Measurements from ENCODE around the gene PYGB. TPM values are rescaled to one million over a fixed set of nuclear protein-coding genes. Genes with fewer than 3 reads are reported as not detected.

The PYGB gene
- total RNA-seq, 1 experiment from 2014 or later, result 78.9 TPM

DNA sequence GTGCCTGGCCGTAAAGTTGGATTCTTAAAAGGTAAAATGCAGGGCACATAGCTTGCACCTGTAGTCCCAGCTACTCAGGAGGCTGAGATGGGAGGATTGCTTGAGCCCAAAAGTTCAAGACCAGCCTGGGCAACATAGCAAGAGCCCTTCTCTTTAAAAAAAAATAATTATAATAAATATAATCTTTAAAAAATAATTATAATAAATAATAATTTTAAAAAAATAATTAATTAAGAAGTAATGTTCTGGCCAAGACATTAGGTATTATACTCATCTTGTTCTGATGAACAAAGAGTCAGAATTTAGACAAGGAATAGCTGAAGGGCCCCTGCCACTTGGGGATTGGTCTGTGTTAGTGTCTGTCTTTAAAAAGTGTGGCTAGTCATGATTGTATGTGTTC, 38.5 kb upstream of the PYGB start:
- H3K9me3 Mint-ChIP-seq (ENCODE audit: unreplicated experiment), result no peaks in the 10 kb centered on the region
- H3K4me1 ChIP-seq, result no peaks in the 10 kb centered on the region
- TF ChIP-seq, protein P1, sequence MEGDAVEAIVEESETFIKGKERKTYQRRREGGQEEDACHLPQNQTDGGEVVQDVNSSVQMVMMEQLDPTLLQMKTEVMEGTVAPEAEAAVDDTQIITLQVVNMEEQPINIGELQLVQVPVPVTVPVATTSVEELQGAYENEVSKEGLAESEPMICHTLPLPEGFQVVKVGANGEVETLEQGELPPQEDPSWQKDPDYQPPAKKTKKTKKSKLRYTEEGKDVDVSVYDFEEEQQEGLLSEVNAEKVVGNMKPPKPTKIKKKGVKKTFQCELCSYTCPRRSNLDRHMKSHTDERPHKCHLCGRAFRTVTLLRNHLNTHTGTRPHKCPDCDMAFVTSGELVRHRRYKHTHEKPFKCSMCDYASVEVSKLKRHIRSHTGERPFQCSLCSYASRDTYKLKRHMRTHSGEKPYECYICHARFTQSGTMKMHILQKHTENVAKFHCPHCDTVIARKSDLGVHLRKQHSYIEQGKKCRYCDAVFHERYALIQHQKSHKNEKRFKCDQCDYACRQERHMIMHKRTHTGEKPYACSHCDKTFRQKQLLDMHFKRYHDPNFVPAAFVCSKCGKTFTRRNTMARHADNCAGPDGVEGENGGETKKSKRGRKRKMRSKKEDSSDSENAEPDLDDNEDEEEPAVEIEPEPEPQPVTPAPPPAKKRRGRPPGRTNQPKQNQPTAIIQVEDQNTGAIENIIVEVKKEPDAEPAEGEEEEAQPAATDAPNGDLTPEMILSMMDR (IDR thresholded peaks at IDR 0.05; ENCODE audit: insufficient read depth in 1 of 2, low read depth in 1 of 2, low read length in 1 of 2, severe bottlenecking in 1 of 2, unreplicated experiment in 1 of 2), result no peak
- H3K27me3 Mint-ChIP-seq (ENCODE audit: insufficient read depth, unreplicated experiment), result no peaks in the 10 kb centered on the region
- no peak overlapping the region for H3K4me3 ChIP-seq (ENCODE audit: low read depth, low read length)
- DNase-seq, result no peak
- ChIA-PET POLR2A (no interaction called here), CTCF (no interaction called here)
- H3K27me3 ChIP-seq (replicated peaks; ENCODE audit: control insufficient read depth, insufficient read depth, low read length), result no peaks in the 10 kb centered on the region
- H3K4me1 Mint-ChIP-seq (ENCODE audit: low read depth, unreplicated experiment), result peaks cover 5% of the 10 kb centered on the region
- H3K9me3 ChIP-seq, result no peaks in the 10 kb centered on the region
- H3K36me3 ChIP-seq (ENCODE audit: control insufficient read depth, insufficient read depth, low read length), result no peaks in the 10 kb centered on the region; the same call in 1 of the 2 replicates
- H3K27ac Mint-ChIP-seq (ENCODE audit: unreplicated experiment), result no peak overlapping the region
- intact Hi-C loops (cut with micrococcal nuclease; ENCODE audit: unreplicated experiment), result no loop called here
- no TSS peak for BruUV-seq (replicated peaks)
- H3K4me3 Mint-ChIP-seq (ENCODE audit: unreplicated experiment), result no peak overlapping the region
- peaks cover 22% of the 10 kb centered on the region for H3K36me3 Mint-ChIP-seq (ENCODE audit: insufficient read depth, unreplicated experiment)

DNA sequence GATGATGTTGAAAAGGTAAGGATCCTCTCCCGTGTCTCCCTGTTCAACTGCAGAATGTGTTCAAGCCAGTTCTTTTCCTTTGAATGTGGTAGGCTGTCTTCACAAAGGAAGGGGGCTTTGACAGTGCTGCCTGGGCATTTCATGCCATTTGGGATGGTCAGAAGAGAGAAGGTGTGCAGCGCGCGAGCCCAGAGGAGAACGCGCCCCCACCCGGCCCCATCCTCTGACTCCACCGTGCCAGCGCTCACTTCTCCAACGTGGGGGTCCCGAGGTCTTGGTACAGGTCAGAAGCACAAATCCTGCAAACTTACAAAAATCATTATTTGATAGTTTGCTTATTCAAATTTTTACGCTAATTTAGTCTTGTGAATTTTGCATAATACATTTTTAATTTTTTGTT, 38.0 kb upstream of the PYGB start:
- no peaks in the 10 kb centered on the region for H3K9me3 ChIP-seq
- H3K27me3 Mint-ChIP-seq (ENCODE audit: insufficient read depth, unreplicated experiment), result no peaks in the 10 kb centered on the region
- H3K36me3 ChIP-seq (ENCODE audit: control insufficient read depth, insufficient read depth, low read length), result no peaks in the 10 kb centered on the region; the same call in 1 of the 2 replicates
- ChIA-PET POLR2A (no interaction called here), CTCF (no interaction called here)
- no TSS peak for BruUV-seq (replicated peaks)
- no peaks in the 10 kb centered on the region for H3K27me3 ChIP-seq (replicated peaks; ENCODE audit: control insufficient read depth, insufficient read depth, low read length)
- peaks cover 5% of the 10 kb centered on the region for H3K4me1 Mint-ChIP-seq (ENCODE audit: low read depth, unreplicated experiment)
- no peak overlapping the region for H3K27ac Mint-ChIP-seq (ENCODE audit: unreplicated experiment)
- H3K4me1 ChIP-seq, result no peaks in the 10 kb centered on the region
- TF ChIP-seq, protein P1 (IDR thresholded peaks at IDR 0.05; ENCODE audit: insufficient read depth in 1 of 2, low read depth in 1 of 2, low read length in 1 of 2, severe bottlenecking in 1 of 2, unreplicated experiment in 1 of 2), result no peak
- no peak overlapping the region for H3K4me3 ChIP-seq (ENCODE audit: low read depth, low read length)
- no peaks in the 10 kb centered on the region for H3K9me3 Mint-ChIP-seq (ENCODE audit: unreplicated experiment)
- intact Hi-C loops (cut with micrococcal nuclease; ENCODE audit: unreplicated experiment), result no loop called here
- H3K36me3 Mint-ChIP-seq (ENCODE audit: insufficient read depth, unreplicated experiment), result peaks cover 22% of the 10 kb centered on the region
- no peak overlapping the region for H3K4me3 Mint-ChIP-seq (ENCODE audit: unreplicated experiment)
- no peak for DNase-seq

DNA sequence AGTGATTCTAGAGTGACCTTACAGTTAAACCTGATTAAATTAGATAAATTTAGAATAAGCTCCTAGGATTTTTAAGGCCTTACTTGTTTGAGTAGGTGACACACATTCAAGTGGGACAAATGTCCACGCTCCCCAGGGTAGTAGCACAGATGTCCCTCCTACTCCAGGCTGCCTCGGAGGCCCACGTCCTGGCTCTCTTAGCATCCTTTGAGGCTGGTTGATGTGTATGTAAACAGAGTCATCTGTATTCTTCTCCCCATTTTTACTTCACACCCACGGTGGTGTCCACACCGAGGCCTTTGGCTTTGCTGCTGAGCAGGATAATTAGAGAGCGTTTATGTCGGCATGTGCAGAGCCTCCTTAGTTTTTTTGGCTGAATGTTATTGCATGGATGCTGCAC, 36.6 kb upstream of the PYGB start:
- CTCF ChIA-PET, result no interaction called here
- no peaks in the 10 kb centered on the region for H3K9me3 Mint-ChIP-seq (ENCODE audit: unreplicated experiment)

More for the DNA sequence above, 36.6 kb upstream of the PYGB start:
- no peak for DNase-seq
- peaks cover 5% of the 10 kb centered on the region for H3K4me1 Mint-ChIP-seq (ENCODE audit: low read depth, unreplicated experiment)
- Histone ChIP-seq H3K4me1 (no peaks in the 10 kb centered on the region), H3K36me3 (ENCODE audit: control insufficient read depth, insufficient read depth, low read length) (no peaks in the 10 kb centered on the region; the same call in 1 of the 2 replicates), H3K4me3 (ENCODE audit: low read depth, low read length) (no peak overlapping the region), H3K27me3 (replicated peaks; ENCODE audit: control insufficient read depth, insufficient read depth, low read length) (no peaks in the 10 kb centered on the region), H3K9me3 (no peaks in the 10 kb centered on the region)
- intact Hi-C loops (cut with micrococcal nuclease; ENCODE audit: unreplicated experiment), result no loop called here
- no TSS peak for BruUV-seq (replicated peaks)
- H3K27me3 Mint-ChIP-seq (ENCODE audit: insufficient read depth, unreplicated experiment), result no peaks in the 10 kb centered on the region
- no peak overlapping the region for H3K4me3 Mint-ChIP-seq (ENCODE audit: unreplicated experiment)
- no peak overlapping the region for H3K27ac Mint-ChIP-seq (ENCODE audit: unreplicated experiment)
- POLR2A ChIA-PET, result no interaction called here
- TF ChIP-seq, protein P1 (IDR thresholded peaks at IDR 0.05; ENCODE audit: insufficient read depth in 1 of 2, low read depth in 1 of 2, low read length in 1 of 2, severe bottlenecking in 1 of 2, unreplicated experiment in 1 of 2), result no peak
- H3K36me3 Mint-ChIP-seq (ENCODE audit: insufficient read depth, unreplicated experiment), result peaks cover 30% of the 10 kb centered on the region

All from Caco-2 (cell line).